ENCODE results near the gene PEMT. TPM values are rescaled to one million over a fixed set of nuclear protein-coding genes. Genes with fewer than 3 reads are reported as not detected.

The PEMT gene
- total and polyA plus RNA-seq, 2 of the 4 experiments (the other 2 are of a cell fraction), result 23.3 to 49.5 TPM

- Histone ChIP-seq H2AK5ac (ENCODE audit: low read depth, low read length) (no peak overlapping the region), H2AK9ac (replicated peaks; ENCODE audit: low read depth, low read length, poor library complexity) (no peak overlapping the region), H2BK120ac (ENCODE audit: low read depth, low read length) (no peak overlapping the region), H3K56ac (ENCODE audit: extremely low read depth, insufficient read depth, low read length) (no peak overlapping the region), H2BK15ac (ENCODE audit: low read depth, low read length) (no peak overlapping the region), H4K20me1 (ENCODE audit: insufficient read depth, low read length) (peaks cover 25% of the 10 kb centered on the region; the same call in 1 of the 2 replicates), H3K23ac (ENCODE audit: low read depth, low read length) (no peak overlapping the region), H3K9me3 (ENCODE audit: control insufficient read depth, insufficient read depth, low read length) (no peaks in the 10 kb centered on the region), H2BK20ac (ENCODE audit: low read depth, low read length) (no peak overlapping the region), H2BK5ac (ENCODE audit: low read depth, low read length, poor library complexity, severe bottlenecking) (no peak overlapping the region), H4K8ac (ENCODE audit: low read depth in 2 of 2, low read length in 2 of 2) (no peak overlapping the region), H3K79me1 (ENCODE audit: low read depth in 1 of 2, low read length in 2 of 2) (no peaks in the 10 kb centered on the region; a peak in 1 of 4 replicates), H3K18ac (ENCODE audit: low read depth, low read length) (no peak overlapping the region), H3K4me2 (ENCODE audit: low read depth, low read length) (no peak overlapping the region), H3K14ac (replicated peaks; ENCODE audit: low read depth, low read length) (no peak overlapping the region), H4K91ac (ENCODE audit: insufficient read depth, low read depth, low read length) (no peak overlapping the region), H2AFZ (replicated peaks; ENCODE audit: low read length, poor library complexity) (peak overlapping the region; percentile 11), H3K27ac (ENCODE audit: insufficient read depth, low read length) (no peak overlapping the region), H3K4me3 (ENCODE audit: insufficient read depth, low read depth, low read length) (no peak overlapping the region), H4K5ac (ENCODE audit: low read depth, low read length) (no peak overlapping the region), H3K4me1 (ENCODE audit: control insufficient read depth, insufficient read depth, low read length) (peaks cover 2% of the 10 kb centered on the region; the same call in 1 of the 2 replicates), H3K9me1 (ENCODE audit: insufficient read depth, low read length) (no peaks in the 10 kb centered on the region; the same call in 1 of the 2 replicates), H3K27me3 (ENCODE audit: control insufficient read depth, insufficient read depth, low read length) (no peaks in the 10 kb centered on the region), H3K36me3 (ENCODE audit: control insufficient read depth, insufficient read depth, low read length) (no peaks in the 10 kb centered on the region), H3K9ac (ENCODE audit: low read depth, low read length) (no peak overlapping the region), H3K4ac (ENCODE audit: low read depth, low read length) (no peak overlapping the region)
- TF ChIP-seq MXI1 (IDR thresholded peaks at IDR 0.05; ENCODE audit: borderline replicate concordance, low read depth, low read length) (no peak), MAFK (IDR thresholded peaks at IDR 0.05; ENCODE audit: low read depth, low read length) (no peak), ELK1 (IDR thresholded peaks at IDR 0.05; ENCODE audit: borderline replicate concordance, low read depth, low read length) (no peak), NFE2L2 (IDR thresholded peaks at IDR 0.05; ENCODE audit: low read depth, low read length) (no peak), RFX5 (IDR thresholded peaks at IDR 0.05; ENCODE audit: low read depth, low read length) (no peak), SMC3 (IDR thresholded peaks at IDR 0.05; ENCODE audit: low read depth, low read length) (no peak), RCOR1 (IDR thresholded peaks at IDR 0.05; ENCODE audit: insufficient replicate concordance, low read length) (no peak), FOS (IDR thresholded peaks at IDR 0.05; ENCODE audit: low read depth, low read length) (no peak), CEBPB (IDR thresholded peaks at IDR 0.05; ENCODE audit: low read depth, low read length) (no peak)
- TF ChIP-seq, protein P1, sequence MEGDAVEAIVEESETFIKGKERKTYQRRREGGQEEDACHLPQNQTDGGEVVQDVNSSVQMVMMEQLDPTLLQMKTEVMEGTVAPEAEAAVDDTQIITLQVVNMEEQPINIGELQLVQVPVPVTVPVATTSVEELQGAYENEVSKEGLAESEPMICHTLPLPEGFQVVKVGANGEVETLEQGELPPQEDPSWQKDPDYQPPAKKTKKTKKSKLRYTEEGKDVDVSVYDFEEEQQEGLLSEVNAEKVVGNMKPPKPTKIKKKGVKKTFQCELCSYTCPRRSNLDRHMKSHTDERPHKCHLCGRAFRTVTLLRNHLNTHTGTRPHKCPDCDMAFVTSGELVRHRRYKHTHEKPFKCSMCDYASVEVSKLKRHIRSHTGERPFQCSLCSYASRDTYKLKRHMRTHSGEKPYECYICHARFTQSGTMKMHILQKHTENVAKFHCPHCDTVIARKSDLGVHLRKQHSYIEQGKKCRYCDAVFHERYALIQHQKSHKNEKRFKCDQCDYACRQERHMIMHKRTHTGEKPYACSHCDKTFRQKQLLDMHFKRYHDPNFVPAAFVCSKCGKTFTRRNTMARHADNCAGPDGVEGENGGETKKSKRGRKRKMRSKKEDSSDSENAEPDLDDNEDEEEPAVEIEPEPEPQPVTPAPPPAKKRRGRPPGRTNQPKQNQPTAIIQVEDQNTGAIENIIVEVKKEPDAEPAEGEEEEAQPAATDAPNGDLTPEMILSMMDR (conservative IDR thresholded peaks at IDR 0.05; ENCODE audit: low read depth, low read length), result no peak
- WGBS, 2 experiments (ENCODE audit: extremely low coverage in 2 of 2, insufficient read length in 1 of 2), result 81% methylated on average over 7 of the region's 11 CpGs; no CpG with 5 or more reads in 1 of the 2 experiments
- ATAC-seq (ENCODE audit: low read depth) (no peak), DNase-seq (no peak)
- ChIA-PET CTCF (interaction anchor here (0.8 kb wide), 1 partner anchor 71 kb away, joined by 3 read pairs; the partner anchor contains the start of gene RASD1), POLR2A (ENCODE audit: unreplicated experiment) (interaction anchor here (0.5 kb wide), 1 partner anchor 71 kb away, joined by 5 read pairs; no protein-coding TSS in a partner anchor)
- BruUV-seq (replicated peaks), result no TSS peak
- intact Hi-C loops (cut with micrococcal nuclease), result no loop called here
- dilution Hi-C loops (cut with HindIII; ENCODE audit: low sequenced_read_pairs, unreplicated experiment), result no loop called here
- in situ Hi-C loops (cut with MboI; ENCODE audit: low sequenced_read_pairs), result loop anchor here (5.0 kb wide), 1 partner anchor 65 kb away; no protein-coding TSS in a partner anchor
Observed at GRCh38 chr17:17566896-17567513, 24.5 kb downstream of the PEMT start.

Measured in IMR-90 (cell line).